ENCODE data around the gene ZFP36L2.

- TF ChIP-seq GATA3 (IDR thresholded peaks at IDR 0.05; ENCODE audit: low read depth, low read length): no peak
- TF ChIP-seq GATA2 (IDR thresholded peaks at IDR 0.05; ENCODE audit: low read depth, low read length): no peak
These were observed at the start of gene ZFP36L2 for GRCh38 chr2:43226558-43226954.

Data from SH-SY5Y (cell line).